Measurements from ENCODE around the gene ZNHIT6.

DNA sequence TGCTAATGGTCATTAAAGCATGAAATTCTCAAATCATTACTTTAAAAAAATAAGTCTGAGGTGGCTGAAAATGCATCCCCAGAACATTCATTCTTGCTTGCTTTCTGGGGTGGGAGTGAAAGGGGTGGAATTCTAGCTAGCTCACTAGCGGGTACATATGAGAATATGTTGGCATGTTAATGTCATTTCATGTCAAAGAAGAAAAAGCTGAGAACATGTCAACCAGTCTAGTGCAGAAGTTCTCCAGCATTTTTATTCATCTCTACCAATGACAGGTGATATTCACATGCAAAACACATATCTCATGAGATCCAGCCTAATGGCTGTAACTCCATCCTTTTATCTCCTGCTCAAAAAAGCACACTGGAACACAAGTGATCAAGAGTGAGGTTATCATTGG lies 49.1 kb downstream of the ZNHIT6 start:
- TF ChIP-seq TAF1 (IDR thresholded peaks at IDR 0.05; ENCODE audit: borderline replicate concordance, insufficient read depth, low read length): no peak
- TF ChIP-seq SIN3A (IDR thresholded peaks at IDR 0.05; ENCODE audit: borderline replicate concordance, insufficient read depth, low read length): no peak
- TF ChIP-seq POLR2AphosphoS5 (IDR thresholded peaks at IDR 0.05; ENCODE audit: low read depth, low read length): no peak
- TF ChIP-seq, protein P1, sequence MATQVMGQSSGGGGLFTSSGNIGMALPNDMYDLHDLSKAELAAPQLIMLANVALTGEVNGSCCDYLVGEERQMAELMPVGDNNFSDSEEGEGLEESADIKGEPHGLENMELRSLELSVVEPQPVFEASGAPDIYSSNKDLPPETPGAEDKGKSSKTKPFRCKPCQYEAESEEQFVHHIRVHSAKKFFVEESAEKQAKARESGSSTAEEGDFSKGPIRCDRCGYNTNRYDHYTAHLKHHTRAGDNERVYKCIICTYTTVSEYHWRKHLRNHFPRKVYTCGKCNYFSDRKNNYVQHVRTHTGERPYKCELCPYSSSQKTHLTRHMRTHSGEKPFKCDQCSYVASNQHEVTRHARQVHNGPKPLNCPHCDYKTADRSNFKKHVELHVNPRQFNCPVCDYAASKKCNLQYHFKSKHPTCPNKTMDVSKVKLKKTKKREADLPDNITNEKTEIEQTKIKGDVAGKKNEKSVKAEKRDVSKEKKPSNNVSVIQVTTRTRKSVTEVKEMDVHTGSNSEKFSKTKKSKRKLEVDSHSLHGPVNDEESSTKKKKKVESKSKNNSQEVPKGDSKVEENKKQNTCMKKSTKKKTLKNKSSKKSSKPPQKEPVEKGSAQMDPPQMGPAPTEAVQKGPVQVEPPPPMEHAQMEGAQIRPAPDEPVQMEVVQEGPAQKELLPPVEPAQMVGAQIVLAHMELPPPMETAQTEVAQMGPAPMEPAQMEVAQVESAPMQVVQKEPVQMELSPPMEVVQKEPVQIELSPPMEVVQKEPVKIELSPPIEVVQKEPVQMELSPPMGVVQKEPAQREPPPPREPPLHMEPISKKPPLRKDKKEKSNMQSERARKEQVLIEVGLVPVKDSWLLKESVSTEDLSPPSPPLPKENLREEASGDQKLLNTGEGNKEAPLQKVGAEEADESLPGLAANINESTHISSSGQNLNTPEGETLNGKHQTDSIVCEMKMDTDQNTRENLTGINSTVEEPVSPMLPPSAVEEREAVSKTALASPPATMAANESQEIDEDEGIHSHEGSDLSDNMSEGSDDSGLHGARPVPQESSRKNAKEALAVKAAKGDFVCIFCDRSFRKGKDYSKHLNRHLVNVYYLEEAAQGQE (IDR thresholded peaks at IDR 0.05; ENCODE audit: insufficient read depth in 1 of 2, low read depth in 2 of 2, low read length in 2 of 2): no peak

Data from PFSK-1 (cell line).